WI38 (cell line): ENCODE data around the gene MPDU1.

Source experiments
- H3K4me3 ChIP-seq: 2 replicates; pipeline ENCODE4 v1.5.1; 2011; ENCODE audit warnings: low read depth, mild to moderate bottlenecking, control low read depth, low read length
- TF ChIP-seq, protein P1 (sequence below): IDR thresholded peaks from 2 replicates; pipeline ENCODE4 v1.5.1; 2012; ENCODE audit warnings: low read depth, mild to moderate bottlenecking, control low read depth, low read length

Gene MPDU1

DNA sequence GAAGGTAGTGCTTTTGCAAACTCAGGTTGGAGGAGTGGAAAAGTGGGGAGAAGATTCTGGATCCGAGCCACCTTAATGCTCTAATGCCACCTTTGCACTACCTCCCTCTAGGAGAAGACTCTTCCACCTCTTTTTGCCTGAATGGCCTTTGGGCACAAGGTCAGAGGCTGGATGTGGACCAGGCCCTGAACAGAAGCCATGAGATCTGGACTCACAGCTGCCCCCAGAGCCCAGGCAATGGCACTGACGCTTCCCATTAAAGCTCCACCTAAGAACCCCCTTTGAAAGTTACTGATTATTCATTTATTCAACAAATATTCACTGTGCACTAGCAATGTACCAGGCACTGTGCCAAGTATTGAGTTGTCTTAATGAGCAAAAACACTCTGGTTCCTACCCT, 49.4 kb downstream of the MPDU1 start:
- TF ChIP-seq, protein P1, sequence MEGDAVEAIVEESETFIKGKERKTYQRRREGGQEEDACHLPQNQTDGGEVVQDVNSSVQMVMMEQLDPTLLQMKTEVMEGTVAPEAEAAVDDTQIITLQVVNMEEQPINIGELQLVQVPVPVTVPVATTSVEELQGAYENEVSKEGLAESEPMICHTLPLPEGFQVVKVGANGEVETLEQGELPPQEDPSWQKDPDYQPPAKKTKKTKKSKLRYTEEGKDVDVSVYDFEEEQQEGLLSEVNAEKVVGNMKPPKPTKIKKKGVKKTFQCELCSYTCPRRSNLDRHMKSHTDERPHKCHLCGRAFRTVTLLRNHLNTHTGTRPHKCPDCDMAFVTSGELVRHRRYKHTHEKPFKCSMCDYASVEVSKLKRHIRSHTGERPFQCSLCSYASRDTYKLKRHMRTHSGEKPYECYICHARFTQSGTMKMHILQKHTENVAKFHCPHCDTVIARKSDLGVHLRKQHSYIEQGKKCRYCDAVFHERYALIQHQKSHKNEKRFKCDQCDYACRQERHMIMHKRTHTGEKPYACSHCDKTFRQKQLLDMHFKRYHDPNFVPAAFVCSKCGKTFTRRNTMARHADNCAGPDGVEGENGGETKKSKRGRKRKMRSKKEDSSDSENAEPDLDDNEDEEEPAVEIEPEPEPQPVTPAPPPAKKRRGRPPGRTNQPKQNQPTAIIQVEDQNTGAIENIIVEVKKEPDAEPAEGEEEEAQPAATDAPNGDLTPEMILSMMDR = no peak
- no peak overlapping the region for H3K4me3 ChIP-seq

DNA sequence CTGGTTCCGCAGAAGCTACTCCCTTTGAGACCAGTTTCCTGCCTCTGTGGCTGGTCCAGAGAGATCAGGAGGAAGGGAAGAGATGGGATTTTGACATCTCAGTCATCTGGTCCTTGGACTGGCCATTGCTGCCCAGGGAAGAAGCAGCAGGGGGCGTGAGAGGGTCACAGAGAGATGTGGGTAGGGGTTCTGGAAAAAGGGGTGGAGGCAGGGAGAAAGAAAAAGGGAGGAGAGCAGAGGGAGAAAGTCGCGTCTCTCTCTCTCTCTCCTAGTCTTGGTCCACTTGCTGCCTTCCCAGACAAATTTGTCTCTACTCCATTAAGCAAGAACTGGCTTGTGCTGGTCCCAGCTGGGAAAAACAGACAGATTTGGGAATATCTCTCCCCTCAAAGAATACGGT, 50.7 kb downstream of the MPDU1 start:
- no peak overlapping the region for H3K4me3 ChIP-seq
- TF ChIP-seq, protein P1 = peak; percentile 58

DNA sequence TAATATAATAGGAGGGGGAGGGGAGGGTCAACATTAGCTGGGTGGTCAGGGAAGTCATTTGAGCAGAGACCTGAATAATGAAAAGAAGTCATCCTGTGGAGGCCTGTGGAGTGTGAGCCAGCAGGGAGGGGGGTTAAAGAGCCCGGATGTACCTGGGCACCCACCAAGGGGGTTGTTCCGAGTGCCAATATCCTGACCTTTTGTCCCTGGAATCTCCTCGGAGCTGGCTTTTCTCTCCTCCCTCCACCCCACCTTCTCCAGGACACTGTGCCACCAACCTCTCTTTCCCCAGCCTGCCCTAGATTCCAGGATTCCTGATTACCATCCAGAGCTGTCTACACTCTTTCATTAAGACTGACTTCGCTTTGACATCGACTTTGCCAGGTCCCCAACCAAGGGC, 52.5 kb downstream of the MPDU1 start:
- TF ChIP-seq, protein P1 = no peak
- no peak overlapping the region for H3K4me3 ChIP-seq
